ENCODE data around the gene GRM8. TPM values are rescaled to one million over a fixed set of nuclear protein-coding genes. Genes with fewer than 3 reads are reported as not detected.

Gene GRM8
- total and polyA plus RNA-seq, 2 donors from 2014 or later: 3.2 TPM; not detected in 1

DNA sequence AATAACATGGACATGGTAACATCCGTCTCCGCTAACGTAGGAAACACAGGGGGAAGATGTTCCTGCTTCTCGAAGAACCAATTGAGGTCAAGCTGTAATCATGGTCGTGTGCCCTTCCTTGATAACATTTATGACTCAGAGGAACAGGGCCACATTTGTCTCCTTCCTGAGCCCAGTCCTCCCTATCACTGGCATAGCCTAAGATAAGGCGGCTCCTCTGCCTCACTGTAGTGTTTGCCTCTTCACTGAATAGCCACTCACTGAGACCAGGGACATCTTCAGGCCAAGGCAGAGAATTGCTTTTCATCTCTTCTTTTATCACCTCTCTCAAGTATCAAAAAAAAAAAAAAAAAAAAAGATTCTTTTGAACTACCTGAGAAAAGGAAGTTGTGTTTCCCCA is 5.4 kb upstream of the GRM8 start:
- Histone ChIP-seq H3K4me3 (ENCODE audit: low read length in 3 of 3) (no peak overlapping the region), H3K27ac (ENCODE audit: low read depth in 2 of 2, low read length in 2 of 2) (no peak overlapping the region), H3K27me3 (ENCODE audit: control insufficient read depth, insufficient read depth, low read length) (peaks cover 12% of the 10 kb centered on the region), H3K4me1 (ENCODE audit: control insufficient read depth in 2 of 3, insufficient read depth in 2 of 3, low read depth in 1 of 3, low read length in 3 of 3) (no peaks in the 10 kb centered on the region), H3K9ac (ENCODE audit: low read length in 3 of 3) (no peak overlapping the region), H3K36me3 (ENCODE audit: control insufficient read depth in 2 of 3, insufficient read depth in 3 of 3, low read length in 3 of 3) (no peaks in the 10 kb centered on the region), H3K9me3 (ENCODE audit: control insufficient read depth in 2 of 3, insufficient read depth in 1 of 3, low read length in 3 of 3) (no peaks in the 10 kb centered on the region)
- FAIRE-seq (no peak), DNase-seq (no peak)
- intact Hi-C loops (cut with DNase I): no loop called here
- TF ChIP-seq, protein P1, sequence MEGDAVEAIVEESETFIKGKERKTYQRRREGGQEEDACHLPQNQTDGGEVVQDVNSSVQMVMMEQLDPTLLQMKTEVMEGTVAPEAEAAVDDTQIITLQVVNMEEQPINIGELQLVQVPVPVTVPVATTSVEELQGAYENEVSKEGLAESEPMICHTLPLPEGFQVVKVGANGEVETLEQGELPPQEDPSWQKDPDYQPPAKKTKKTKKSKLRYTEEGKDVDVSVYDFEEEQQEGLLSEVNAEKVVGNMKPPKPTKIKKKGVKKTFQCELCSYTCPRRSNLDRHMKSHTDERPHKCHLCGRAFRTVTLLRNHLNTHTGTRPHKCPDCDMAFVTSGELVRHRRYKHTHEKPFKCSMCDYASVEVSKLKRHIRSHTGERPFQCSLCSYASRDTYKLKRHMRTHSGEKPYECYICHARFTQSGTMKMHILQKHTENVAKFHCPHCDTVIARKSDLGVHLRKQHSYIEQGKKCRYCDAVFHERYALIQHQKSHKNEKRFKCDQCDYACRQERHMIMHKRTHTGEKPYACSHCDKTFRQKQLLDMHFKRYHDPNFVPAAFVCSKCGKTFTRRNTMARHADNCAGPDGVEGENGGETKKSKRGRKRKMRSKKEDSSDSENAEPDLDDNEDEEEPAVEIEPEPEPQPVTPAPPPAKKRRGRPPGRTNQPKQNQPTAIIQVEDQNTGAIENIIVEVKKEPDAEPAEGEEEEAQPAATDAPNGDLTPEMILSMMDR (IDR thresholded peaks at IDR 0.05; ENCODE audit: borderline replicate concordance, extremely low read depth, insufficient read depth): no peak

DNA sequence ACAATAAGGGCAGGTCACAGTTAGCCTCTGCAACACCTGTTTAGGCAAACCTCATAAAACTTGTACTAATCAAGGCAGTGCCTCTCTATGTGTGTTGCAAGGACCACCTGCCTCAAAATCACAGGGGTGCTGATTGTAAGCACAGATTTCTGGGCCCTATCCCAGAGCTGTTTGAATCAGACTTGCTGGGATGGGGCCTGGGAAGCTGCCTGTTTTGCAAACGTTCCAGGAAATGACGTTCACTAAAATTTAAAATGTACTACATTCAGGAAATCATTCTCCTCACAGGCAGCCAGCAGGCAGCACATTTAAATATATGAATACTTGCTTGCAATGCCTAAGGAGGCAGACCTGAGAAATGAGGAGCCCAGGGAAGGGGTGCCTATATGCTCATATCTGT is 4.3 kb upstream of the GRM8 start:
- no peak for FAIRE-seq
- Histone ChIP-seq H3K9me3 (ENCODE audit: control insufficient read depth in 2 of 3, insufficient read depth in 1 of 3, low read length in 3 of 3) (no peaks in the 10 kb centered on the region), H3K4me1 (ENCODE audit: control insufficient read depth in 2 of 3, insufficient read depth in 2 of 3, low read depth in 1 of 3, low read length in 3 of 3) (peaks cover 0 to 4% (median 4%) of the 10 kb centered on the region in 3 donors), H3K36me3 (ENCODE audit: control insufficient read depth in 2 of 3, insufficient read depth in 3 of 3, low read length in 3 of 3) (no peaks in the 10 kb centered on the region), H3K4me3 (ENCODE audit: low read length in 3 of 3) (no peak overlapping the region), H3K27ac (ENCODE audit: low read depth in 2 of 2, low read length in 2 of 2) (no peak overlapping the region), H3K9ac (ENCODE audit: low read length in 3 of 3) (no peak overlapping the region), H3K27me3 (ENCODE audit: control insufficient read depth, insufficient read depth, low read length) (peaks cover 16% of the 10 kb centered on the region)
- no peak for DNase-seq
- TF ChIP-seq, protein P1 (IDR thresholded peaks at IDR 0.05; ENCODE audit: borderline replicate concordance, extremely low read depth, insufficient read depth): no peak
- intact Hi-C loops (cut with DNase I): no loop called here

DNA sequence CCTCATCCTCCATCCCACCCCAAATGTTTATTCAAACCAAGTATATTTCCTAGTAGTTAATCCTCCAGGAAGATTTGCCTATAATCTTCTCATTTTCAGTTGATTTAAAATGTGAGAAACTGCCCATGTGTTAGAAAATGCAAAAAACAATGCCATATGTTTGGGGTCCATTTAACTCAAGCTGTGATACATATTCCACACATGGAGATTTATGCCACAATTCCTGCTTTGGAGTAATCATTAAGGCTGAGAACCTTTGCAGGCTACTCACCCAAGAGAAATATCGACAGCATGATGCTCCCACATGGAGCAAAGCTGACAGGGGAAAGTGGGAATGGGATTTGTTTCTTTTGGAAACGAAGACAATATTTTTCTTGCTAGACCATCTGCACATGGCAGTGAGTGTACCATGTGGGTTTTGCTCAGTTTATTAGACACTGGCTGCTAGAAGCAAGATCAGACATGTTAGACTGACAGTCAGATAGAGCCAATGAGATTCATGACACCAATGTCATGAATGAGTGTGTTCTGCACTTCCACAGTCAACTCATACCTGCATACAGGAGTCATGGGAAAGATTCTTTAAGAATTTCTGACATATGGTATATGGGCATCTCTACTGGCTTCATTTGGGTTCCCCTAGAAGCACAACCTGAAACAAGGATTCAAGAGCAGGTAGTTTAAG is 3.4 kb upstream of the GRM8 start:
- H3K4me3 ChIP-seq (ENCODE audit: low read length in 3 of 3): no peak overlapping the region
- no peaks in the 10 kb centered on the region for H3K9me3 ChIP-seq (ENCODE audit: control insufficient read depth in 2 of 3, insufficient read depth in 1 of 3, low read length in 3 of 3)
- DNase-seq (no peak), FAIRE-seq (no peak)
- peaks cover 0 to 9% (median 5%) of the 10 kb centered on the region in 3 donors for H3K4me1 ChIP-seq (ENCODE audit: control insufficient read depth in 2 of 3, insufficient read depth in 2 of 3, low read depth in 1 of 3, low read length in 3 of 3)
- TF ChIP-seq, protein P1 (IDR thresholded peaks at IDR 0.05; ENCODE audit: borderline replicate concordance, extremely low read depth, insufficient read depth): no peak
- intact Hi-C loops (cut with DNase I): no loop called here
- H3K36me3 ChIP-seq (ENCODE audit: control insufficient read depth in 2 of 3, insufficient read depth in 3 of 3, low read length in 3 of 3): no peaks in the 10 kb centered on the region
- no peak overlapping the region for H3K9ac ChIP-seq (ENCODE audit: low read length in 3 of 3)
- no peak overlapping the region for H3K27ac ChIP-seq (ENCODE audit: low read depth in 2 of 2, low read length in 2 of 2)
- peaks cover 16% of the 10 kb centered on the region for H3K27me3 ChIP-seq (ENCODE audit: control insufficient read depth, insufficient read depth, low read length)

Data from kidney (tissue), 14 donors.